ENCODE data around the gene ACIN1. TPM values are rescaled to one million over a fixed set of nuclear protein-coding genes. Genes with fewer than 3 reads are reported as not detected.

ACIN1 gene
- total and polyA plus RNA-seq, 2 of the 13 experiments (the other 11 are each of a cell fraction or from before 2014, with no cell fraction given) = 165 to 183 TPM

- TF ChIP-seq TOPORS (CRISPR knock-in tag; IDR thresholded peaks at IDR 0.05) (peak; percentile 92; the same call in 1 of the 2 replicates), MAF1 (CRISPR knock-in tag; IDR thresholded peaks at IDR 0.05; ENCODE audit: borderline replicate concordance) (no peak), ZNF329 (CRISPR knock-in tag; IDR thresholded peaks at IDR 0.05; ENCODE audit: low read depth) (0 out of 2 replicates have a peak, but pooled peaks have one; percentile 6), ZNF816 (CRISPR knock-in tag; IDR thresholded peaks at IDR 0.05; ENCODE audit: borderline replicate concordance) (0 out of 2 replicates have a peak, but pooled peaks have one; percentile 15), ZNF614 (CRISPR knock-in tag; IDR thresholded peaks at IDR 0.05; ENCODE audit: borderline replicate concordance) (0 out of 2 replicates have a peak, but pooled peaks have one; percentile 13), ZZZ3 (CRISPR knock-in tag; IDR thresholded peaks at IDR 0.05; ENCODE audit: borderline replicate concordance) (no peak), MIXL1 (CRISPR knock-in tag; IDR thresholded peaks at IDR 0.05) (0 out of 2 replicates have a peak, but pooled peaks have one; percentile 2), IRF1 (CRISPR knock-in tag; IDR thresholded peaks at IDR 0.05; ENCODE audit: low read depth) (0 out of 2 replicates have a peak, but pooled peaks have one; percentile 39)
Observed at GRCh38 chr14:23071921-23072539, 22.9 kb downstream of the ACIN1 start (continued).

GRCh38 chr14:23071244-23071920 is 23.6 kb downstream of the ACIN1 start:
- H3K9me3 ChIP-seq (ENCODE audit: low read length) = no peaks in the 10 kb centered on the region
- ATAC-seq (peak; percentile 95), FAIRE-seq (peak; percentile 95), DNase-seq (ENCODE audit: low spot score) (peak; percentile 94)
- CTCF ChIA-PET (ENCODE audit: low intra/inter-chr PET ratio, low total read pairs) = interaction anchor here (0.9 to 4.5 kb wide), 4 partner anchors 13 to 116 kb away, joined by 3 to 34 read pairs (median 3); partner anchors contain the start of gene CEBPE
- peak overlapping the region; percentile 89 for H3K9ac ChIP-seq (ENCODE audit: insufficient read depth, low read depth, low read length)
- H3K27ac ChIP-seq (ENCODE audit: extremely low read length, insufficient read depth, low read length) = peak overlapping the region; percentile 69
- WGBS (ENCODE audit: low lambda C conversion rate) = 6% methylated on average over 14 of the region's 14 CpGs
- intact Hi-C loops (cut with micrococcal nuclease; ENCODE audit: unreplicated experiment) = loop anchor here (1.0 kb wide), 1 partner anchor 23 kb away; no protein-coding TSS in a partner anchor
- peaks cover 41% of the 10 kb centered on the region for H3K79me2 ChIP-seq (ENCODE audit: insufficient read depth, low read length)
- H3K36me3 ChIP-seq (replicated peaks in 1 of 2; ENCODE audit: control insufficient read depth in 1 of 2, insufficient read depth in 2 of 2, low read length in 2 of 2) = peaks cover 42 to 72% of the 10 kb centered on the region in 2 experiments
- in situ Hi-C loops (cut with HindIII; ENCODE audit: extremely low pct_ligation_motif_present, low pct_unique_long_range_greater_than_20kb) = no loop called here
- no peaks in the 10 kb centered on the region; a peak in 1 of 5 replicates for H3K27me3 ChIP-seq (ENCODE audit: control insufficient read depth in 1 of 2, insufficient read depth in 2 of 2, low read length in 2 of 2)
- no peak overlapping the region for H2AFZ ChIP-seq (ENCODE audit: low read length)
- no TSS peak for BruUV-seq (replicated peaks)
- peaks cover 42% of the 10 kb centered on the region for H3K4me1 ChIP-seq (ENCODE audit: insufficient read depth, low read length)
- POLR2A ChIA-PET = interaction anchor here (0.6 to 5.6 kb wide), 42 partner anchors 10 to 1171 kb away, joined by 3 to 146 read pairs (median 4); partner anchors contain the start of genes ACIN1, AJUBA, BCL2L2 and C14orf119
- peaks cover 12% of the 10 kb centered on the region for H4K20me1 ChIP-seq (ENCODE audit: insufficient read depth, low read length)
- H3K4me2 ChIP-seq (ENCODE audit: low read depth, low read length) = peak overlapping the region; percentile 97
- peak overlapping the region; percentile 85 to 91 (median 86) for H3K4me3 ChIP-seq (replicated peaks in 1 of 3; ENCODE audit: insufficient read depth in 1 of 3, low read depth in 2 of 3, low read length in 3 of 3)
- TF ChIP-seq CEBPZ (IDR thresholded peaks at IDR 0.05; ENCODE audit: low read length) (no peak), DZIP1 (CRISPR knock-in tag; IDR thresholded peaks at IDR 0.05) (peak; percentile 82; the same call in 1 of the 2 replicates), TGIF2 (CRISPR knock-in tag; IDR thresholded peaks at IDR 0.05) (no peak), ZFP82 (CRISPR knock-in tag; IDR thresholded peaks at IDR 0.05; ENCODE audit: borderline replicate concordance) (no peak), JUNB (CRISPR knock-in tag; IDR thresholded peaks at IDR 0.05; ENCODE audit: borderline replicate concordance) (peak; percentile 22; the same call in 1 of the 2 replicates)

Data from HepG2 (cell line).